Fibroblast of mammary gland (primary cell): ENCODE results near the gene TGM3.
A peak's percentile ranks its signal among the peaks of the same experiment; 100 is the strongest.

Source experiments
- DNase-seq: peaks from one replicate; pipeline ENCODE4 v3.0.0-alpha.2; 2010; ENCODE audit warnings: low read depth
- H3K4me3 ChIP-seq: 2 replicates; pipeline ENCODE4 v1.5.1; 2011; ENCODE audit warnings: low read depth, mild to moderate bottlenecking, low read length, moderate library complexity; ENCODE audit not compliant: control insufficient read depth
- TF ChIP-seq, protein P1 (sequence below): conservative IDR thresholded peaks from 2 replicates; pipeline ENCODE4 v1.5.1; 2011; ENCODE audit warnings: low read depth, low read length, inconsistent platforms; ENCODE audit not compliant: control insufficient read depth, insufficient read depth

Gene TGM3

DNA sequence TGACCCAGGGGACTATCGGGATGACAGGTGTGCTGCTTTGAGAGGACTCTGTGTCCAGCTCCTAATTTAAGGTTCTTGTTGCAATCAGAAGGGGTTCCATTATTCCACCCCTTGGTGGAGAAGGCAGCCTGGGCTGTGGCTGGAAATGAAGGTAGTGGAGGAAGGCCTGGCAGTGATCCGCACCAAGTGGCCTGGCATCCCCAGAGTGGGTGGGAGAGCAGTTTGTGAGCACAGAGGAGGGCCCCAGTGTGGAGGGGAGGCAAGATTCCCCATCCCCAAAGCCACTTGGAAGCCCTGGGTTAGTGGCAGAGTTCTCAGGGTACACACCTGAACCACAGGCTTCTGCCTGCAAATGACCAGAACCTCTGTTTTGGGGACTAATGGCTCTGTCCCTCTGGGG is 2.3 kb downstream of the TGM3 start:
- TF ChIP-seq, protein P1, sequence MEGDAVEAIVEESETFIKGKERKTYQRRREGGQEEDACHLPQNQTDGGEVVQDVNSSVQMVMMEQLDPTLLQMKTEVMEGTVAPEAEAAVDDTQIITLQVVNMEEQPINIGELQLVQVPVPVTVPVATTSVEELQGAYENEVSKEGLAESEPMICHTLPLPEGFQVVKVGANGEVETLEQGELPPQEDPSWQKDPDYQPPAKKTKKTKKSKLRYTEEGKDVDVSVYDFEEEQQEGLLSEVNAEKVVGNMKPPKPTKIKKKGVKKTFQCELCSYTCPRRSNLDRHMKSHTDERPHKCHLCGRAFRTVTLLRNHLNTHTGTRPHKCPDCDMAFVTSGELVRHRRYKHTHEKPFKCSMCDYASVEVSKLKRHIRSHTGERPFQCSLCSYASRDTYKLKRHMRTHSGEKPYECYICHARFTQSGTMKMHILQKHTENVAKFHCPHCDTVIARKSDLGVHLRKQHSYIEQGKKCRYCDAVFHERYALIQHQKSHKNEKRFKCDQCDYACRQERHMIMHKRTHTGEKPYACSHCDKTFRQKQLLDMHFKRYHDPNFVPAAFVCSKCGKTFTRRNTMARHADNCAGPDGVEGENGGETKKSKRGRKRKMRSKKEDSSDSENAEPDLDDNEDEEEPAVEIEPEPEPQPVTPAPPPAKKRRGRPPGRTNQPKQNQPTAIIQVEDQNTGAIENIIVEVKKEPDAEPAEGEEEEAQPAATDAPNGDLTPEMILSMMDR = no peak
- no peak overlapping the region for H3K4me3 ChIP-seq
- DNase-seq = no peak

DNA sequence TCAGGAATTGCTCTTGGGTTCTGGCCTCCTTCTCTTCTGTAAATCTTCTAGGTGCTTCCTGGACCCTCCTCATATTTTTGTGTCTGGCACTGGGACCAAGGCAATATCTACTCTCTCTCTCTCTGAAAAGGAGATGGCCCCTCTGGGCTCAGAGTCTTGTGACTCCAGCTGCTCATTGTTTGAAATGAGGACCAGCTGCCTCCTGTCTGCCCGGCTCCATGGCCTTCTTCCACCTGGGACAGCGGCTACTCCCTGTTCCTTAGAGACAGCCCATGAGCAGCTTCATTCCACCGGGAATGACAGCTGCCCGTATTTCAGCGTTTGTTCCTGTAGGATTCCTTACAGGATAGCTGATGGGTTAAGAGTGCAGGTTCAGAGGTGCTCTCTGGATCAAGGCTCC is 2.9 kb downstream of the TGM3 start:
- TF ChIP-seq, protein P1 = no peak

DNA sequence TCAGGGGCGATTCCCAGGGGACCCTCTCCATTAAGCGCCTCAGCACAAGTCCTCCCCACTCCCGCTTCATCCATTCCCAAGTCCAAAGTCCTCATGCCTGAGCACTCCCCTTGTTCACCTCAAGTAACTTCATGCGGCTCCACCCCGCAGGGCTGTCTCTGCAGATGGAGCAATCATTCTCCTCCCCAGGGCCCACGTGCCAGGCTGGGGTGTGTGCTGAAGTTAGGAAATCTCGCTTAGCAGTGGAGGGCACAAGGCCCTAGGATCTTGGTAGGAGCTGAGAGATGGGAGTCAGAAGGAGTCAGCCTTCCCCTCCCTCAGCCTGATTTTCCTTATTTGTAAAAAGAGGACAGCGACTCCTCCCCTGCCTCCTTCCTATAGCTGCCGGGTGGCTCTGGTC is 3.5 kb downstream of the TGM3 start:
- no peak overlapping the region for H3K4me3 ChIP-seq
- TF ChIP-seq, protein P1 = no peak
- no peak for DNase-seq

More for the DNA sequence above, 2.9 kb downstream of the TGM3 start:
- no peak for DNase-seq
- H3K4me3 ChIP-seq = no peak overlapping the region

DNA sequence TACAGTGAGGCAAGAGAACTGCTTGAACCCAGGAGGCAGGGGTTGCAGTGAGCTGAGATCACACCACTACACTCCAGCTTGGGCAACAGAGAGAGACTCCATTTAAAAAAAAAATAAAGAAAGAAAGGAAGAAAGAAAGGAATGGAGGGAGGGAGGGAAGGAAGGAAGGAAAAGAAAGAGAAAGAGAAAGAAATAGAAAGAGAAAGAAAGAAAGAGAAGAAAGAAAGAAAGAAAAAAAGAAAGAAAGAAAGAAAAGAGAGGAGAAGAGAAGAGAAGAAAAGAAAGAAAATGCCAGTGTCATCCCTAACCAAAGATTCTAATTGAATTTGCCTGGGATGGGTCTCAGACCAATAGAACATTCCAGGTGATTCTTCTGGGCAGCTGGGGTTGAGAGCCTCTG is 4.2 kb downstream of the TGM3 start:
- TF ChIP-seq, protein P1 = no peak
- H3K4me3 ChIP-seq = no peak overlapping the region
- DNase-seq = no peak

DNA sequence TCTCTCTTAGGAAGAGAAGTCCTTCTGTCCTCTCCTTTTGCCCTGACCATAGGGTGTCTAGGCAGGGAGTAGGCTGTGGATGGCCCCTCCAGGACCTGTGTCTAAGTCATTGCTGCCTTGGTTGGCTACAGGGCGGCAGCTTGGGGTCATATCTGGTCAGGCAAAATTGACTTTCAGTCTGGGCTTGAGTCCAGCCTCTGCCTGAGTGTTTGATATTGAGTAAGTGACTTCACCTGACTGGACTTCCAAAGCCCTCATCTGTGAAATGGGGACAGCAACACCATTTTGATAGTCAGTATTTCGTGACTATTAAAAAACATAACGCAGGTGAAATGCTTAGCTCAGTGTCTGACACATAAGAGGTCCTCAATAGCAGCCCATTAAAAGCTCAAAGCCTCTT is 4.6 kb downstream of the TGM3 start:
- TF ChIP-seq, protein P1 = no peak
- DNase-seq = no peak
- no peak overlapping the region for H3K4me3 ChIP-seq

DNA sequence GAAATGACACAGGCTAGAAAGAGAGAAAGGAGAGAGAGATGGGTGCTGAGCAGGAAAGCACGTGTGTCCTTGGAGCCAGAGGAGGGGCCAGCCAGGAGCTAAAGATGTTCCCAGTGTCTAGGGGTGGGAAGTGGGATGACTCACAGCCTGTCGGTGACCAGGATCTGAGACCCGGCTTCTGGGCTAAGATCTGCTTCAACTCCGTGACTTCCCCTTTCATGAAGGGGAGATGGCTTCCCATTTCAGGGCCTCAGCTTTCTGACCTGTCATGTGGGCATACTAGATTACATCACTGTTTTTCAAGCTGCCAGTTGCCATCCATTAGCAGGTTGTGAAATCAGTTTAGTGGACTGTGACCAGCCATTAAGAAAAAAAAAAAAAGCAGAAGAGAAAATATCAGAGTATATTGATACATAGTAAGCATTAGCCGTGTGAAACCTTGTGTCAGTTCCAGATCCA is 5.4 kb downstream of the TGM3 start:
- peak; percentile 26 for DNase-seq

More for the DNA sequence above, 5.4 kb downstream of the TGM3 start:
- TF ChIP-seq, protein P1 = no peak
- H3K4me3 ChIP-seq = no peak overlapping the region
